MCF 10A (cell line): ENCODE results near the gene IPO5. TPM values are rescaled to one million over a fixed set of nuclear protein-coding genes. Genes with fewer than 3 reads are reported as not detected.

Experiments used
- BruUV-seq: library from RNA; stranded (reverse); fragments of 400-500 nt; replicated peaks from 2 replicates; lab custom pipeline; 2021; lab: Mats Ljungman, UMichigan
- CTCF ChIA-PET: fragments of 300-600 bp; sonication (Branson Sonifier 250); formaldehyde crosslinking; extraction: SDS; loops from one replicate; lab custom pipeline; 2021; ENCODE audit warnings: antibody characterized with exemption, inconsistent platforms; lab: Yijun Ruan, JAX
- POLR2A ChIA-PET: fragments of 300-600, 350-650 bp; sonication (Branson Sonifier 250); formaldehyde crosslinking; extraction: SDS; loops from one replicate; lab custom pipeline; 2020; ENCODE audit warnings: antibody characterized with exemption, inconsistent platforms; lab: Yijun Ruan, JAX
- DNase-seq: peaks from one replicate; pipeline ENCODE4 v3.0.0-alpha.2; 2018; ENCODE audit not compliant: unreplicated experiment
- H3K27ac Mint-ChIP-seq: one replicate; pipeline ENCODE4 v1.8.0; 2022; ENCODE audit warnings: mild to moderate bottlenecking, low read depth, mixed read lengths; ENCODE audit not compliant: unreplicated experiment
- H3K27me3 Mint-ChIP-seq: one replicate; pipeline ENCODE4 v1.8.0; 2022; ENCODE audit warnings: mixed read lengths; ENCODE audit not compliant: insufficient read depth, unreplicated experiment
- H3K36me3 Mint-ChIP-seq: one replicate; pipeline ENCODE4 v1.8.0; 2022; ENCODE audit warnings: mild to moderate bottlenecking, moderate library complexity, mixed read lengths; ENCODE audit not compliant: insufficient read depth, unreplicated experiment
- H3K4me1 Mint-ChIP-seq: one replicate; pipeline ENCODE4 v1.8.0; 2022; ENCODE audit warnings: mixed read lengths; ENCODE audit not compliant: insufficient read depth, unreplicated experiment
- H3K4me3 Mint-ChIP-seq: one replicate; pipeline ENCODE4 v1.8.0; 2022; ENCODE audit warnings: mild to moderate bottlenecking, moderate library complexity, mixed read lengths; ENCODE audit not compliant: unreplicated experiment
- H3K9me3 Mint-ChIP-seq: one replicate; pipeline ENCODE4 v1.8.0; 2022; ENCODE audit warnings: mixed read lengths; ENCODE audit not compliant: unreplicated experiment
- CTCF ChIP-seq: fragments of 200-600 bp; IDR thresholded peaks from one replicate; pipeline ENCODE4 v1.8.0; 2022; ENCODE audit warnings: antibody characterized with exemption, mild to moderate bottlenecking; ENCODE audit not compliant: unreplicated experiment
- intact Hi-C: fragments of 100-400 bp; cut with micrococcal nuclease; formaldehyde crosslinking; loops from 2 replicates; pipeline ENCODE4 v1.14.1; 2022
- total RNA-seq: library from RNA; stranded (reverse); gene quantifications from 2 replicates; pipeline ENCODE4 v1.2.3, GENCODE V29; 2022

The IPO5 gene
- total RNA-seq, 1 experiment from 2014 or later, result 200 TPM

- H3K36me3 Mint-ChIP-seq, result peaks cover 4% of the 10 kb centered on the region
- DNase-seq, result no peak
- CTCF ChIA-PET, result interaction anchor here (1.9 kb wide), 1 partner anchor 78 kb away, joined by 6 read pairs; no protein-coding TSS in a partner anchor
- POLR2A ChIA-PET, result interaction anchor here (0.5 kb wide), 1 partner anchor 73 kb away, joined by 3 read pairs; no protein-coding TSS in a partner anchor
- no peak overlapping the region for H3K27ac Mint-ChIP-seq
- TF ChIP-seq CTCF, result no peak
- H3K27me3 Mint-ChIP-seq, result no peaks in the 10 kb centered on the region
- no TSS peak for BruUV-seq
- no peaks in the 10 kb centered on the region for H3K9me3 Mint-ChIP-seq
- intact Hi-C loops, result no loop called here
- H3K4me3 Mint-ChIP-seq, result no peak overlapping the region
- no peaks in the 10 kb centered on the region for H3K4me1 Mint-ChIP-seq
These were observed 19.7 kb upstream of the IPO5 start for GRCh38 chr13:97933776-97934175.

GRCh38 chr13:97934590-97934989 lies 18.9 kb upstream of the IPO5 start:
- no peaks in the 10 kb centered on the region for H3K4me1 Mint-ChIP-seq
- BruUV-seq, result no TSS peak
- H3K27me3 Mint-ChIP-seq, result no peaks in the 10 kb centered on the region
- ChIA-PET POLR2A (no interaction called here), CTCF (interaction anchor here (1.9 kb wide), 1 partner anchor 79 kb away, joined by 6 read pairs; no protein-coding TSS in a partner anchor)
- H3K4me3 Mint-ChIP-seq, result no peak overlapping the region
- no peak for DNase-seq
- no peaks in the 10 kb centered on the region for H3K9me3 Mint-ChIP-seq
- peaks cover 4% of the 10 kb centered on the region for H3K36me3 Mint-ChIP-seq
- intact Hi-C loops, result no loop called here
- TF ChIP-seq CTCF, result no peak
- H3K27ac Mint-ChIP-seq, result no peak overlapping the region

- intact Hi-C loops, result no loop called here
- ChIA-PET POLR2A (no interaction called here), CTCF (interaction anchor here (1.9 kb wide), 1 partner anchor 79 kb away, joined by 6 read pairs; no protein-coding TSS in a partner anchor)
- no peaks in the 10 kb centered on the region for H3K27me3 Mint-ChIP-seq
- no peaks in the 10 kb centered on the region for H3K9me3 Mint-ChIP-seq
- no peaks in the 10 kb centered on the region for H3K4me1 Mint-ChIP-seq
- no peak for DNase-seq
- H3K4me3 Mint-ChIP-seq, result no peak overlapping the region
- no peak for TF ChIP-seq CTCF
- BruUV-seq, result no TSS peak
- H3K36me3 Mint-ChIP-seq, result peaks cover 4% of the 10 kb centered on the region
- no peak overlapping the region for H3K27ac Mint-ChIP-seq
These were observed 18.4 kb upstream of the IPO5 start for GRCh38 chr13:97935071-97935470.

GRCh38 chr13:97936036-97936435 lies 17.4 kb upstream of the IPO5 start:
- intact Hi-C loops, result no loop called here
- Mint-ChIP-seq H3K9me3 (no peaks in the 10 kb centered on the region), H3K27ac (no peak overlapping the region), H3K4me3 (no peak overlapping the region), H3K27me3 (no peaks in the 10 kb centered on the region), H3K4me1 (no peaks in the 10 kb centered on the region), H3K36me3 (peaks cover 4% of the 10 kb centered on the region)
- ChIA-PET POLR2A (no interaction called here), CTCF (no interaction called here)
- no peak for DNase-seq
- TF ChIP-seq CTCF, result no peak
- no TSS peak for BruUV-seq
